ENCODE measurements around the gene TIGD7. TPM values are rescaled to one million over a fixed set of nuclear protein-coding genes. Genes with fewer than 3 reads are reported as not detected.

TIGD7 gene
- total RNA-seq, 2 experiments from 2014 or later: 1.5 to 1.7 TPM

DNA sequence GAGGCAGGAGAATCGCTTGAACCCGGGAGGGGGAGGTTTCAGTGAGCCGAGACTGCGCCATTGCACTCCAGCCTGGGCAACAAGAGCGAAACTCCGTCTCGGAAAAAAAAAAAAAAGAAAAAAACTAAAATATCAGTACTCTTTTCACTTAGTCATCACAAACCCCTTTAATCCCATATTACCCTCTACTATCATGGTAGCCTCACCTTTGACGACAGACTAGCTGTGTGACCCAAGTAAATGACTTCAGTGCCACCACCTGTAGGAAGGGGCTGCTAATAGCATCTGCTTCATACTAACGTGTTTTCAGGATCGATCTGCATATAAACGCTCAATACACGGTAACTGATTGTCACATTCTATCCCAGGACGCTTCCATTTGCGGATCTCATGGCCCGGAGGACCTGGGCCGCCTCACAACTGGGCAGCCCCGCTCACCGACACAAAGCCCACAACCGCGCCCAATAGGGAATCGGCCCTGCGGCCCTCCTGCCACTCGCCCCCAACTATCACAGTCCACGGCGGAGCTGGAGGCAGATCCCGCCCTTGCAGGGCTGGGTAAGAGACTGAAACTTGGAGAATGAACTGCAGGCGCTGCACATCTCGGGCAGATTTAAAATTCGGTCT, 23.0 kb downstream of the TIGD7 start:
- no peak for DNase-seq

GRCh38 chr16:3281222-3281820, 23.9 kb downstream of the TIGD7 start:
- Histone ChIP-seq H3K4me3 (ENCODE audit: low read length) (no peak overlapping the region), H3K9me3 (ENCODE audit: control insufficient read depth in 1 of 2, insufficient read depth in 1 of 2, low read length in 2 of 2) (peaks cover 8 to 17% of the 10 kb centered on the region in 2 experiments), H3K36me3 (ENCODE audit: insufficient read depth, low read length) (peaks cover 13% of the 10 kb centered on the region), H3K27ac (ENCODE audit: low read depth in 1 of 2, low read length in 2 of 2) (no peak overlapping the region), H3K27me3 (ENCODE audit: control insufficient read depth in 1 of 2, insufficient read depth in 2 of 2, low read length in 2 of 2) (no peaks in the 10 kb centered on the region), H3K4me1 (ENCODE audit: insufficient read depth, low read length) (peaks cover 39% of the 10 kb centered on the region)
- TF ChIP-seq CTCF (IDR thresholded peaks at IDR 0.05): no peak
- POLR2A ChIA-PET: interaction anchor here (8.8 kb wide), 1 partner anchor 16 kb away, joined by 99 read pairs; no protein-coding TSS in a partner anchor
- H3K27me3 Mint-ChIP-seq: no peaks in the 10 kb centered on the region
- peaks cover 37% of the 10 kb centered on the region for H3K4me1 Mint-ChIP-seq (ENCODE audit: low read depth)
- ATAC-seq (ENCODE audit: poor library complexity): no peak
- peaks cover 36% of the 10 kb centered on the region for H3K36me3 Mint-ChIP-seq (ENCODE audit: low read depth)
- peak overlapping the region; percentile 96 for H3K4me3 Mint-ChIP-seq
- H3K9me3 Mint-ChIP-seq: peaks cover 6% of the 10 kb centered on the region
- intact Hi-C loops (cut with DNase I, micrococcal nuclease): loop anchor here (5.0 kb wide), 2 partner anchors 64 to 176 kb away; no protein-coding TSS in a partner anchor
- H3K27ac Mint-ChIP-seq: peak overlapping the region; percentile 94
- no peak for DNase-seq
- CTCF ChIA-PET: no interaction called here

More for the DNA sequence above, 23.0 kb downstream of the TIGD7 start:
- TF ChIP-seq CTCF (IDR thresholded peaks at IDR 0.05): no peak
- Mint-ChIP-seq H3K4me1 (ENCODE audit: low read depth) (peaks cover 42% of the 10 kb centered on the region), H3K27ac (peak overlapping the region; percentile 94), H3K4me3 (peak overlapping the region; percentile 96), H3K36me3 (ENCODE audit: low read depth) (peaks cover 45% of the 10 kb centered on the region), H3K9me3 (peaks cover 9% of the 10 kb centered on the region), H3K27me3 (no peaks in the 10 kb centered on the region)
- peaks cover 20% of the 10 kb centered on the region for H3K36me3 ChIP-seq (ENCODE audit: insufficient read depth, low read length)
- ChIA-PET CTCF (interaction anchor here (0.9 kb wide), 1 partner anchor 153 kb away, joined by 3 read pairs; no protein-coding TSS in a partner anchor), POLR2A (interaction anchor here (0.7 to 8.8 kb wide), 34 partner anchors 9 to 1127 kb away, joined by 3 to 99 read pairs (median 8); partner anchors contain the start of genes CLUAP1, IL32, MEFV and NAA60)
- H3K4me3 ChIP-seq (ENCODE audit: low read length): peak overlapping the region; percentile 93
- H3K4me1 ChIP-seq (ENCODE audit: insufficient read depth, low read length): peaks cover 39% of the 10 kb centered on the region
- ATAC-seq (ENCODE audit: poor library complexity): peak; percentile 8
- H3K27me3 ChIP-seq (ENCODE audit: control insufficient read depth in 1 of 2, insufficient read depth in 2 of 2, low read length in 2 of 2): no peaks in the 10 kb centered on the region
- intact Hi-C loops (cut with DNase I, micrococcal nuclease): loop anchor here (1.0 to 5.0 kb wide), 4 partner anchors 47 to 329 kb away; partner anchors contain the start of genes SLX4 (in 1 of the 2) and ZNF200 (in 1 of the 2)
- H3K9me3 ChIP-seq (ENCODE audit: control insufficient read depth in 1 of 2, insufficient read depth in 1 of 2, low read length in 2 of 2): peaks cover 8 to 17% of the 10 kb centered on the region in 2 experiments
- peak overlapping the region; percentile 89 to 100 for H3K27ac ChIP-seq (ENCODE audit: low read depth in 1 of 2, low read length in 2 of 2)

DNA sequence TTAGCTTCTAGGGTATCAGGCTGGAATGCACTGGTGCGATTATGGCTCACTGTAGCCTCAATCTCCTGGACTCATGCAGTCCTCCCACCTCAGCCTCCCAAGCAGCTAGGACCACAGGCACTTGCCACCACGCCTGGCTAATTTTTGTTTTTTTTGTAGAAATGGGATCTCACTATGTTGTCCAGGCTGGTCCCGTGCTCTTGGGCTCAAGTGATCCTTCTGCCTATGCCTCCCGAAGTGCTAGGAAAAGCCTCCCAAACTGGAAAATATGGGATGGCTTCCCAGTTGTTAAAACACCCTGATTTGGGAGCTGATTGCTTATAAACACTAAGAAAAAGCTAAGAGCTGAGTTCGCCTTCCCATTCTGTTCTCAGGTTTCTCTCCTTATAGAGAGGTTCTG, 28.6 kb downstream of the TIGD7 start:
- Histone ChIP-seq H3K27ac (ENCODE audit: low read depth in 1 of 2, low read length in 2 of 2) (no peak overlapping the region), H3K4me3 (ENCODE audit: low read length) (no peak overlapping the region), H3K27me3 (ENCODE audit: control insufficient read depth in 1 of 2, insufficient read depth in 2 of 2, low read length in 2 of 2) (no peaks in the 10 kb centered on the region), H3K9me3 (ENCODE audit: control insufficient read depth in 1 of 2, insufficient read depth in 1 of 2, low read length in 2 of 2) (peaks cover 0 to 10% of the 10 kb centered on the region in 2 experiments), H3K36me3 (ENCODE audit: insufficient read depth, low read length) (no peaks in the 10 kb centered on the region), H3K4me1 (ENCODE audit: insufficient read depth, low read length) (peaks cover 2% of the 10 kb centered on the region)
- ATAC-seq (ENCODE audit: poor library complexity) (no peak), DNase-seq (no peak)
- POLR2A ChIA-PET: interaction anchor here (0.6 to 1.3 kb wide), 3 partner anchors 10 to 12 kb away, joined by 3 to 6 read pairs (median 5); no protein-coding TSS in a partner anchor
- H3K4me1 Mint-ChIP-seq (ENCODE audit: low read depth): no peaks in the 10 kb centered on the region
- peaks cover 7% of the 10 kb centered on the region for H3K9me3 Mint-ChIP-seq
- intact Hi-C loops (cut with DNase I, micrococcal nuclease): no loop called here
- no peak overlapping the region for H3K4me3 Mint-ChIP-seq
- TF ChIP-seq CTCF (IDR thresholded peaks at IDR 0.05): no peak
- no peak overlapping the region for H3K27ac Mint-ChIP-seq
- CTCF ChIA-PET: interaction anchor here (0.7 to 1.2 kb wide), 2 partner anchors 9 to 98 kb away, joined by 4 to 5 read pairs; no protein-coding TSS in a partner anchor
- no peaks in the 10 kb centered on the region for H3K36me3 Mint-ChIP-seq (ENCODE audit: low read depth)
- no peaks in the 10 kb centered on the region for H3K27me3 Mint-ChIP-seq
